COLO668 (cell line): ENCODE data around the gene SPNS1.

ENCODE experiments used
- DNase-seq: peaks from one replicate; lab custom pipeline; 2025; ENCODE audit not compliant: unreplicated experiment; lab: John Stamatoyannopoulos, UW

SPNS1 gene

DNA sequence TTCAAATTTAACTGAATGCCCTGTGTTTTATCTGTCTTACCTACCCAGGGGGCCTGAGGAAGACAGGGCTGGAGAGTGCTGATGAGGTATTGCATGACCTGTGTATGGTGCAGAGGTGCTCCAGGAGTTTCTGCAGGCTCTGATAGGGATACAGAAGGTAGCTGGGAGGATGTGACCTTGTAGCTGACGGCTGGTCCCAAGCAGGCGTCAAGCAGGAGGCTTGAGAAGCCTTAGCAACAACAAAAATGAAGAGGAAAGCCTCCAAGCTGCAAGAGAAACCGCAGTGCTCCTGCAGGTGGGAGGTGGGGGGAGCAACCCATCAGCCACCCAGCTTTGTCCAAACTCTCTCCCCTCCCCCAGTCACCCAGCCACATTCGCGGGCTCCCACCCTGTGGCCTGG is 50.6 kb downstream of the SPNS1 start:
- no peak for DNase-seq

DNA sequence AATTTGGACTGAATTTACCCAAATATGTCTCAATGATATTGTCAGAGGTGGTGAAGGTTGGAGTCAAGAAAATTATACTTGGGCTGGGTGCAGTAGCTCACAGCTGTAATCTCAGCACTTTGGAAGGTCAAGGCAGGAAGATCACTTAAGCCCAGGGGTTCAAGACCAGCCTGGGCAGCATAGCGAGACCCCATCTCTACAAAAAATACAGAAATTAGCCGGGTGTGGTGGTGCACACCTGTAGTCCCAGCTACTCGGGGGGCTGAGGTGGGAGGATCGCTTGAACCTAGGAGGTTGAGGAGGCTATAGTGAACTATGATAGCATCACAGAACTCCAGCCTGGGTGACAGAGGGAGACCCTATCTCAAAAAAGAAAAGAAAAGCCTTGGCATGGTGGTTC is 51.2 kb downstream of the SPNS1 start:
- DNase-seq: no peak

DNA sequence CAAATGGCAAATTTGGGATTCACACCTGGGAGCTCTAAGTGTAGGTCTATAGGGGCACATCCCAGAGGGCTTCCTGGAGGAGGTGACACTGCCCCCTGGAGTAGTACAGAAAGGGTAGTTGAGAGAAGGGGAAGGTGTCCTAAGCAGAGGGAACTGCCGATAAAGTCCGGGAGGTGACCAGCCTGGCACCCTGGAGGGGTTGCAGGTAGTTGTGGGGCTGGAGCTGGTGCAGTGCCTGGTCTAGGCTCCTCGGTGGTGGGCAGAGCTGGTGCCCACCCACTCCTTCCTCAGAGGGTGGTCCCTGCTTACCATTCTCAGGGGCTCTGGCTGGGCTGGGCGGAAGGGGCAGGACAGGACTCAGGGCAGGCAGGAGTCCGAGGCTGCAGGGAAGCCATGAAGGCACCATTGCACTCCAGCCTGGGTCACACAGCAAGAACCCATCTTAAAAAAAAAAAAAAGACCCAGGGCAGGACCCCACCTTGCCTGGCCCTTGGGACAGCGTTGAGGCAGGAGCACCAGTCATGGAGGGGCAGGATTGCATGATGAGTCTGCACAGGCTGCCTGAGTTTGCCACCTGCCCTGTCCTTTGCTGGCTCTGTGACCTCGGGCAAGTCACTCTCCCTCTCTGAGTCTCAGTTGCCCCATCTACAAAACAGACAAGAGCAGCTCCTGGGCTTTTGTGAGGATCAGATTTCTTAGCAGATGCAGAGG is 54.0 kb downstream of the SPNS1 start:
- no peak for DNase-seq

DNA sequence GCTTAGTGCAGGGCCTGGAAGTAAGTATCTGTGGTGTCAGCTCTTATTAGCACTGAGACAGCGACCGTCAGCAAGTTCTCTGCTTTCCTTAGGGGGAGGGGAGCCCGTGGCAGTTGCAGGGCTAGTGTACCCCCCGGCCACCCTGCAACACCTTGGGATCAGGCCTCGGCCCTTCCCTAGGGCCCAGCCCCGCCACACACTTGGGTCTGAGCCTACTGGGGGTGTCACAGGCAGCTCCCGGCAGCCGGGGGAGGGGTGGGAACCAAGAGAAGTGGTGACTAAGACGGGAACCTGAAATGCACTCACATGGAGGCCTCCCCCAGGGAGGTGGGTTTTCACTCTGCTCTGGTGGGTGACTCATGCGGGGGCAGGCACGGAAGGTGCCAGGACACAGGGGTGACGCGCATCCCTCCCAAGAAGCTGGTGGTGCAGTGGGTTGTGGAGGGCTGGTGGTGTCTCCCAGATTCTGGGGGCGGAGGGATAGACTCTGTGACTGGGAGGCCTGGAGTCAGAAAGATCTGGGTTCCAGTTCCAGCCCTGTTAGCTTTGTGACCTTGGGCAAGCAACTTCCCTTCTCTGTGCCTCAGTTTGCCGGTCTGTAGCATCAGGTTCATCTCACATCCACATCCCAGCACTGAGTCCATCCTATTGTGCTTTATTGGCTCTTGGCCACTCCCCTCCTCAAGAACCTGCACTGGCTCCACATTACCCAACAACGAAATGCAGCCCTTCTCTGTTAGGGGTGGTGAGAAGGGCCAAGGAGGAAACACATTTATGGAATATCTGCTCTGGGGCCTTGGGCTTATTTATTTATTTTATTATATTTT is 54.8 kb downstream of the SPNS1 start:
- no peak for DNase-seq

DNA sequence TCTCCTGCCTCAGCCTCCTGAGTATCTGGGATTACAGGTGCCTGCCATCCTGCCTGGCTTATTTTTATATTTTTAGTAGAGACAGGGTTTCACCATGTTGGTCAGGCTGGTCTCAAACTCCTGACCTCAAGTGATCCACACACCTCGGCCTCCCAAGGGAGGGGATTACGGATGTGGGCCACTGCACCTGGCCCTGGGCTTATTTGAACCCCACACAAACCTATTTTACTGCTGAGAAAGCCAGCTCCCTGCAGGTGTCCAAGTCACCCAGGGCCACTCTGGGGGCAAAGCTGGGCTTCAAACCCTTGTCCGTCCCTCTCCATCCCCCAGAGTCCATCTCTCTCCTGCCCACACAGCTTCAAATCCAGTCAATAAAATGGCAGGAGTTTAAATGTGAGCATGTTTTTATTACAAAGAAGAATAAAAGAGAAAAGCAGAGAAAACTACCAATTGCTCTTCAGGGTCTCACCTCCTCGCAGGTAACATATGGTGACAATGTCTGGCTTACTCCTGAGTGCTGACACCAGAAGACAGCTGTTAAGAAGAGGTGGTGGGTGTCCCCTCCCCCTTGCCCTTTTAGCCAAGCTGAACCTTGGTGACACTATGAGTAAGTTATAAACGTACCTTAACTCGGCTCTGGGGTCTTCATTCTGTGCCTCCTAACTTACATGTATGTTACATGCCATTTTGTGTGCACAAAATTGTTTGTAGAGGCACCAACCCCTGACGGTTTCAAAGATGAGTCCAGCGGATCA is 55.7 kb downstream of the SPNS1 start:
- DNase-seq: no peak
